ENCODE data around the gene LYRM9.

- TF ChIP-seq POLR2A (IDR thresholded peaks at IDR 0.05) (no peak), CTCF (IDR thresholded peaks at IDR 0.05) (no peak)
Measured at GRCh38 chr17:27893841-27894503, 807 bp upstream of the LYRM9 start.

Measured in heart left ventricle (tissue), 13 donors.